Ammon's horn (tissue), 1 donor: ENCODE data around the gene FAM89A.
"Not testable (repeated sequence)": the region's sequence is repeated elsewhere in the genome, so short reads cannot be mapped to it uniquely, and the experiment has no call there.

ENCODE experiments used
- DNase-seq: peaks from one replicate; pipeline ENCODE4 v3.0.0-alpha.2; 2016; ENCODE audit warnings: low spot score

The FAM89A gene

GRCh38 chr1:230987448-230987847 lies 52.6 kb downstream of the FAM89A start:
- DNase-seq: no peak

DNA sequence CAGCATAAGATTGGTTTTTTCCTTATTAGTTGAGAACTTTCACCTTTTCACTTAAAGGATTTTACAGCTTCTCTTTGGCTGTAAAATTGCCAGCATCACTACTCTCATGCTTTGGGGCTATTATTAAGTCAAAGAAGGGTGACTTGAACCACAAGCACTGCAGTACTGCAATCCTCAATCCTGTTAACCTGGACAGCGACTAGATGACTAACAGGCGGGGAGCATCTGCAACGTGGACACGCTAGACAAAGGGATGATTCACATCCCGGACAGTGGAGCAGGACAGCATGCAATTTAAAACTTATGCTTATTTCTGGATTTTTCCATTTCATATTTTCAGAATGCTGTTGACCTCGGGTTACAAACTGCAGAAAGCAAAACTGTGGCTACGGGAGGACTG lies 53.1 kb downstream of the FAM89A start:
- no peak for DNase-seq

GRCh38 chr1:230985711-230986110 lies 54.3 kb downstream of the FAM89A start:
- no peak for DNase-seq

- not testable (repeated sequence) for DNase-seq
Measured at GRCh38 chr1:230984622-230985515, 55.2 kb downstream of the FAM89A start.

DNA sequence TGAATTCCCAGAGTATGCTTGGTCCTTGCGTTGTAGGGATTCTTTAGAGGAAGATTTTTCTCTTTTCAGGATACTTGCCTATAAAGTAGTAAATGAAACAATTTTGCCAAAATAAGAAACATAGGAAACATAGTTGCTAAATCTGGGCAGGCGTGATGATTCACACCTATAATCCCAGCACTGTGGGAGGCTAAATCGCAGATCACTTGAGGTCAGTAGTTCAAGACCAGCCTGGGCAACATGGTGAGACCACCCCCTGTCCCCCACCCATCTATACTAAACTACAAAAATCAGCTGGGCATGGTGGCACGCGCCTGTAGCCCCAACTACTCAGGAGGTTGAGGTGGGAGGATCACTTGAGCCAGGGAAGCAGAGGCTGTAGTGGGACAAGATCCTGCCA lies 56.2 kb downstream of the FAM89A start:
- DNase-seq: no peak

DNA sequence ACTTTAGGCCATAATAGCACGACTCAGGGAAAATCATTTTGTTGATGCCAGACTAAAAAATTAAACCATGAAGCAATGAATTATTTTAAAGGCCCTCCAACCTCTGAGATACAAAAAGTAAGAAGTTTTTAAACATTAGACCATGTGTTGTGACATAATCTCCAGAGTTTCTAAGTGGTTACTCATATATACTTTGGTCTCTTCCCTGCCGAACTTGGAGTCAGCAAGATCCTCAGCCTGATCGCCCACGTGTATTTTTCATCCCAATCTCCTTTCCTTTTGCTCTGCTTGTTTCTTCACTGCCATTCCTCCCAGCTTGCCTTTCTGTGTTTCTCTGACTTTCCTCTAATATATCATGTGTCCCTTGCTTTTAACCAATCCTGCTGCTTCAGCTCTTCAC lies 57.4 kb downstream of the FAM89A start:
- no peak for DNase-seq

DNA sequence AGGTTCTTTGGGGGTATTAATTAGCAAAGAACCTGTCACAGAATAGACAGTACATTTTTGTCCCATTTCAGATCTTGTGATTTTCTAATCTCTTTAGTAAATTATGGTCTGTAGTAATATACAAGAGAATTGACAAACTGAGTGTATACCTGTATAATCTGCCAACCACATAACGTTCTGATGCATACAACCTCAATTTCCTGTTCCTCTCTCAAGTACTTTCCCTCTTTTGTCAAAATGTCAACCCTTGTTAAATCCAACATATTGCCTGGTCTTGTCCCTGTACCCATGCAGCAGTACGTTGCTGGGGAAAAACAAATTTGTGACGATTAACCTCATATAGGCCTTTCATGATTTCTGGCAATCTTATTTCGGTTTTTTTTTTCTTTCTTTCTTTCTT lies 60.1 kb downstream of the FAM89A start:
- no peak for DNase-seq

DNA sequence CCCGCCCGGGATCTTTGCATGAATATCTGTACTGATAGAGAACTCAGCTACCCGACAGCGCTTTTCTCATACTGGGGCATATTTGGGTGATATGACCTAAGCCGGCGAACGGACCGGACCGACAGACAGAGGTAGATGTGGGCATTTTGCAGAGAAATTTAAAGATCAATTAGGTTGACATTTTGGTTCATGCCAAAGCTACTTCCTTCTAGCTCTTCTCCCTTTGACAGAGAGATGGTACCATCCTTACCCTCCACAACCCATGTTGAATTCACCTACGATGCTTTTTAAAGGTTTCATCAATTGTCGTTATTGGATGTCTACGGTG lies 60.7 kb downstream of the FAM89A start:
- no peak for DNase-seq

- DNase-seq: peak; percentile 99
Measured at GRCh38 chr1:230978491-230979388, 61.3 kb downstream of the FAM89A start, which contains the start of the genes ARV1 and TTC13. TSS of gene ARV1 (plus strand) at chr1:230979094. CDS start at chr1:230979106, 12 bp downstream. TSS of gene TTC13 (minus strand) at chr1:230978861. CDS start at chr1:230978830, 31 bp downstream.

DNA sequence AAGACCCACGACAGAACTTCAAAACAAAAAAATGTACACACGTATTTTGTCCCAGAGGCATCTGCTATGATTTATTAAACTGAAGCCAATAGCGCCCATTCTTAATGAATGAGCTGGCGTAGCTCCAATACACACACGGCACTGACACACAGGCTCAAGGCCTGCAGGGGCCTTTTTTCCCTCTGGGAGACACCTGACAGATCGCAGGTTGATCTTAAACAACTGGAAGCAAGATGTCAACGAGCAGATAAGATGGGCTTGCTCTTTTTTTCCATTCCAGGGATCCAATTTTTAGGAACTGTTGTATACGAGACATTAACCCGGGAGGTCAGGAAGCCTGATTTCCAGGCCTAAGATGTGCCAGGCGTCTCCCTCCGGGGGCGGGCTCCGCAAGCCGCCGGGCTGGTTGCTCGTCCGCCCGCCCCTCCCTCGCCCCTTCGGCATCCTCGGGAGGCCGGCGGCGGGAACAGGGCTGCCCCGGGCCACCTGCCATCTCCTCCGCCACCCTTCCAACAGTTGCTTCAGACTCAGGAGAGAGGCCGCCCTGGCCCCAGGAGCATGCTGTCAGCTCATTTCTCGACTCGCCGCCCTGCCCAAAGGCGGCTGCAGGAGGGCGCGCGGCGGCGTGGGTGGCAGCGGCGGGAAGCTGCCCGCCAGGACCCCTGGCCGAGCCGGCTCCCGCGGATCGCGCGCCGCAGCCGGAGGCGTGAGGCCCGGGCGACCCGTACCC lies 62.1 kb downstream of the FAM89A start:
- peak; percentile 11 for DNase-seq

DNA sequence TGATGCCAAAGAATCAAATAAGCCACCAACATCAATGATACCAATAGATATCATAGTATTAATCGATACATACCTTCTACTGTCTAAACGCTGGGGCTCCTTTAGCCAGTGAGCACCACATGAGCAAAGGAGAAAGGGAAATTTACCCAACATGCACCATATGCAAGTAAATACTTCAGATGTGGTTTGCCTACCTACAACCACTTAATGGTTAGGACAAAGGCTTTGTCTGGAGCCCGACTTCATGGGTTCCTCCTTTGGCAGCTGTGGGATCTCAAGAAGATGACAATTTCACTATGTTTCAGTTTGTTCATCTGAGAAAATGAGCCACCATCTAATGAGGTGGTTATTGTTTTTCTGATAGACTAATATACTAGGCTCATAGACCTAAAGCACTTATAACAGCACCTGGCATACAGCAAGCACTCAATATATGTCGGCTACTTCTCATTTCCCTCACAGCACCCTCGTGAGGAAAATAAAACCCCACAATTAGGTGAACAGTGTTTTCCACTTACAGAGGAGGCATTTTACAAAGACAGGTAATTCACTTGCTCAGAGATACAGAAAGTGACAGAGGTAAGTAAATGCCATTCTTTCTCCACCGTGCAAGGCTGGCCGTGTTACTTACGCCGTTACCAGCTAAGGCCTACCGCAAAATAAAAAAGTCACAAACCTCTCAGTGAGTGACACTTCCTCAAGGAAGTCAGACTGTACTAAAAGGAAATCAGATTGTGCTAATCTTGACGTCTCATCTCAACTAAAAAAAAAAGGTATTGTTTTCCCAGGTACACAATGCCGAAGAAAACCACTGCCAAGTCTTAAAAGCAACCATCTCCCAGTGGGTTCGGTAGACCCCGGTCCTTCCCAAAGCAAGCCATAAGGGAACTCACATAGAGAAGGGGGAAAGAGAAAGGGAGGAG lies 63.0 kb downstream of the FAM89A start:
- peak; percentile 8 for DNase-seq

DNA sequence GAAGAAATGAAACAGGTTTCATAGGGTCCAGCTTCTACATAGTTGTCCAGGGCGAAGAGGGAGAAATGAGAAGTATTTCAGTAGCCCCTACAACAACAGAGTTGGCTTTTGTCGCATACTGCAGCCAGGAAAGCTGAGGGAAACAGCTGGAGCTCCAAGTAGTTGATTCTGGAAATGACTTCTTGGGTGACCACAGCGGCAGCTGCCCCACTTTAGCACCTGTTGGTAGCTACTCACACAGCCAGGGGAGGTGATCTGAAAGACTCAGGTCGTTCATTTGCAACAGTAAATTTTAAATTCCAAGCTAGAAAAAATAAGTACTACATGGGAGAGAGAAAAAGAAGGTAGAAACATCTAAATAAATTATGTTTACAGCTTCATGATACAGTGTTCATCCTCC lies 63.7 kb downstream of the FAM89A start:
- no peak for DNase-seq

- no peak for DNase-seq
Measured at GRCh38 chr1:230975636-230976035, 64.4 kb downstream of the FAM89A start.

- DNase-seq: peak; percentile 3
Measured at GRCh38 chr1:230972855-230973271, 67.2 kb downstream of the FAM89A start.

DNA sequence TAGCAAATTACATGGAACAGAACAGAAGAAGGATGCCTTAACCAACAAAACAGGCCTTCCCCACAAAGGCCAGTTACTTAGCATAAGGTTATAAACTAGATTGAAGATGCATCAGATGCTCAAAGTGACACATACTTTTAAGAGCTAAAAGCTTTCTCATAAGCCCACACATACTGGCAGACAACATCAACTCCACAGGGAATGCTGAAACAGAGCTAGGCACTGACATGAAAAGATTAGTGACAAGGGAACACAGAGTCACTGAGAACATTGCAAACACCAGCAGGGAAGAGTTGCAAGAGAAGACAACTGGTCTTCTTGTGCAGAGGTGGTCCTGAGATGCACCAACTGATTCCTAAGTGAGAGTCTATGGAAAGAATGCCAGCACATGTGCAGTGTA lies 68.3 kb downstream of the FAM89A start:
- peak; percentile 27 for DNase-seq

DNA sequence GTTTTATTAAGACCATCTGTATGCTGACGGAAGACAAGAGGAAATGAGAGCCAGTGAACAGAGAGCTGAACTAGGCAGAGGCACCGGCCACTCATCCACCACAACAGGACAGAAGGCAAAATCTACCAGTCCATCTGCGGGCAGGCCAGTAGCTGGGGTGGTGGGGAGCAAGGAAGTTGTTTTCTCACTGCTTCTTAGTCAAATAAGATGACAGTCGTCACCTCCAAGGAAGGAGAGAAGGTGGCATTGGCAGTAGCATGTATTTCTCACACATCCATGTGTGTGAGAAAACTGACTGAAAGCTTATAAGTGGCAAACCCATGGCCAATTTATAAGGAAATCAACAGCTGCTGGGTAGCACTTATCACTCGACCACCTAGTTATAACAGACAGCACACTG lies 69.6 kb downstream of the FAM89A start:
- no peak for DNase-seq
